ENCODE results near the gene DDX27.
A peak's percentile ranks its signal among the peaks of the same experiment; 100 is the strongest.
"Not testable (repeated sequence)": the region's sequence is repeated elsewhere in the genome, so short reads cannot be mapped to it uniquely, and the experiment has no call there.

DDX27 gene, protein sequence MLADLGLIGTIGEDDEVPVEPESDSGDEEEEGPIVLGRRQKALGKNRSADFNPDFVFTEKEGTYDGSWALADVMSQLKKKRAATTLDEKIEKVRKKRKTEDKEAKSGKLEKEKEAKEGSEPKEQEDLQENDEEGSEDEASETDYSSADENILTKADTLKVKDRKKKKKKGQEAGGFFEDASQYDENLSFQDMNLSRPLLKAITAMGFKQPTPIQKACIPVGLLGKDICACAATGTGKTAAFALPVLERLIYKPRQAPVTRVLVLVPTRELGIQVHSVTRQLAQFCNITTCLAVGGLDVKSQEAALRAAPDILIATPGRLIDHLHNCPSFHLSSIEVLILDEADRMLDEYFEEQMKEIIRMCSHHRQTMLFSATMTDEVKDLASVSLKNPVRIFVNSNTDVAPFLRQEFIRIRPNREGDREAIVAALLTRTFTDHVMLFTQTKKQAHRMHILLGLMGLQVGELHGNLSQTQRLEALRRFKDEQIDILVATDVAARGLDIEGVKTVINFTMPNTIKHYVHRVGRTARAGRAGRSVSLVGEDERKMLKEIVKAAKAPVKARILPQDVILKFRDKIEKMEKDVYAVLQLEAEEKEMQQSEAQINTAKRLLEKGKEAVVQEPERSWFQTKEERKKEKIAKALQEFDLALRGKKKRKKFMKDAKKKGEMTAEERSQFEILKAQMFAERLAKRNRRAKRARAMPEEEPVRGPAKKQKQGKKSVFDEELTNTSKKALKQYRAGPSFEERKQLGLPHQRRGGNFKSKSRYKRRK

DNA sequence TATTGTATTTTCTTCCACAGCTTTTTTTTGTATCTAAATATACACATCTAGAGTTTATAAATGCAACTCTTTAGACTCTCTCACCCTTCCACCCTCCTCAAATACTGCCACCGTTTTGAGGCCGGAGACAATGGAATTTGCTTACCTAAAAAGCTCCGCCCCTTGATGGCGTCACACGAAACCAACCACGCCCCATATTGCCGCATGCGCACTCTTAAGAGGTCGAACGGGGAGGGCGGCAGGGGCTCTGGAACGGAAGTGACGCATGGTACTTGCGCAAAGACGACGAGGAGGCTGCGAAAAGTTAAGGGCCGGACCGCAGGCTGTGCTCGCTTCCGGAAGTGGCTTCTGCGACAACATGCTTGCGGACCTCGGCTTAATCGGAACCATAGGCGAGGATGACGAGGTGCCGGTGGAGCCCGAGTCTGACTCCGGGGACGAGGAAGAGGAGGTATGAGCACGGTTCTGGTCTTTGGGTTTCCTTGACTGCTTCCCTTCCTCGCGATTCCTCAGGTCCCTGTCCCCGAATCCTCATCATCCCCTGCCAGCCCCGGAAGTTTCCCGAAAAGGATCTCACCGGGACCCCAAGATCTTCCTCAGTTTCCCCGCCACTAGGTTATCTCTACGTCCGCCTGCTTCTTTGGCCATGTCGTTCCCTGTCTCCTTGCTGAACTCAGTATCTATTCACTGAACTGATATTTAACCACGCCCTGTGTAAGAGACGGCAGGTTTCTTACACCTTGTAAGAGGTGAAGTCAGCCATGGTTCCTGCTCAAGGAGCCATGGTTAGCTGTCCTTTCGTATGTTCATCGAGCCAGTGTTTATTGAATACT is at the start of gene DDX27:
DDX27 (plus strand) TSS at position 326 of the 833 bp plus-strand sequence; CDS start at position 359, 33 bp downstream.
- DNase-seq: peak; percentile 97

- DNase-seq: no peak
Observed at GRCh38 chr20:49169547-49169946, 49.7 kb upstream of the DDX27 start.

DNA sequence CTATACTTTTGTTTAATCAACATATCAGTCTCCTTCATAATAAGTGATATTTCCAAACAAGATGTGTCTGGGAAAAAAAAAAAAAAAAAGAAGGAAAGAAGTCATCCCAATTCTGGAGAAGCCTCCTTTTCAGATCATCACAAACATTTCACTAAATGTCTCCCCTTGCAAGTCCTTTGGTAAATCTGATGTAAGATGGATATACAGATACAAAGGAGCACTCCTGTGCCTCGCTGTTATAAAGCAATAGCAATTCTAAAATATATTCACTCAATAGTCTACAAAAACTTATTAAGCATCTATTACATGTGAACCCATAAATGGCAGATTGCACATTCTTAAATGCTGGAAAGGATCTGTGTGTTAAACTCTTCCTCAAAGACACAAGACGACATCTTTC is 48.5 kb upstream of the DDX27 start:
- DNase-seq: no peak

- no peak for DNase-seq
Observed at GRCh38 chr20:49171909-49172308, 47.3 kb upstream of the DDX27 start.

- DNase-seq: no peak
Observed at GRCh38 chr20:49172413-49172812, 46.8 kb upstream of the DDX27 start.

DNA sequence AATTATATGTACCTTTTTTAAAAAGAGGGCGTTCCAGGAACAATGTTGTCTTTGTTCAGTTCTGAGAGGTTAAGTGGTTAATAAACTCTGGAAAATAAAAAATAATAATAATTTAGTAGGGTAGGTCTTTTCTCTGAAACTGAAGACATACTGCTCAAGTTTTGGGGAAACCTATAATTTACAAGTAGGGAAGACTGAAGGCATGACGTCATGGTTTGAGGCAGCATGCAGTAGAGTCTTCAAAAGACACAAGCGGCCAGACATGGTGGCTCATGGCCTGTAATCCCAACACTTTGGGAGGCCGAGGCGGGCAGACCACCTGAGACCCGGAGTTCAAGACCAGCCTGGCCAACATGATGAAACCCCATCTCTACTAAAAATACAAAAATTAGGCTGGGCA is 45.0 kb upstream of the DDX27 start:
- no peak for DNase-seq

DNA sequence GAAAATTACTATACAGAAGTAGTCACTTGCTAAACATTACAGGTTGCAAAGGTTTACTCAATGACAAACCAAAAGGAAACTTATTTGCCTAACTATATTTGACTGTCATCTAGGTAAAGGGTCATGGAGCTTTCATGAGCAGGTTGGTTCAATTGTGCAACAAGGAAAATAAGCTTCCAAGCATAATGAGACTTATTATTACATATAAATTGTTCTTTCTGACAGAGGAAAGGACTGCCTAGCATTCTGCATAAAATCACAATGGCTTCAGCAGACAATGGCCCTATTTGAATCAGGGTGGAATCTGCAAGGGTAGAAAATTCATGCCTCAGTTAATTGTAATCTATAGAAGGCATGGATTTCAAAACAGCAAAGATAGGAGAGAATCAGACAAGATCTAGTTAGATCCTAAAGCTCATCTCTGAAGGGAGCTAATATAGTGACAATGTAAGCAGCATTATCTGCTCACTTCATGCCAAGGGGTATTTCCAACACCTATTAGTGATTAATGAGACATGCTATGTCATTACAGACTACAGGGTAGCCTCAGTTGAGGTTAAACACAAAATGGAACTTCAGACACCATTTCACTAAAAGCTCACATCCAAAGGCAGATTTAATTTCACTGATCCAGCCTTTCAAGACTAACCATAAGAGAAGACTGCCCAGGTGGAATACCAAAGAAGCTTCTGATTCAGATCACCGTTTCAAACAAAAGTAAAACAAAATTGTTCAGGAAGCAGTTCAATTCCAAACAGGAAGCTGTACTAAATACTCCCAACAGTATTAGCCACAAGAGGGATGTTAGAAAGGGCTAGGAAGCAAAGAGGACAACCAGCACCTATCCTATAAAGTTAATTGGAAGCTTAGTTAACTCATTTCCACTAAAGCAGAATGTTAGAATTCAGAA is 39.6 kb upstream of the DDX27 start:
- no peak for DNase-seq

GRCh38 chr20:49181265-49181877 is 37.8 kb upstream of the DDX27 start:
- DNase-seq: no peak

DNA sequence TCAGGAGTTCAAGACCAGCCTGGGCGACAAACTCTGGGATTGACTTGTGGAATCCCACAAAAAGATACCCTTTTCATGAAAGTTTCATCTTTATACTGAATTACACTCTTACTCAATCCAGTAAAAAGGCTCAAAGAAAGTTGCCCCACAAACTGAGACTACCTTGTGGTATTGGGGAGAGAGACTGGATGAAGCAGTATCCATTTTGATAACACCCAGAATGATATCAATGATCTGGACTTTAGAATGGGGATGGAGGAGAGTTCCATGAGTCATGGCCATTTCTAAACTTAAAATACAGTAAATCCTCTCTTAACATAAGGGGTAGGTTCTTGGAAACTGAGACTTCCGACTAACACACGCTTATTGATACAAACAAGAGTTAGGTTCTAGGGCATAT is 35.8 kb upstream of the DDX27 start:
- no peak for DNase-seq

- not testable (repeated sequence) for DNase-seq
Observed at GRCh38 chr20:49184084-49184501, 35.1 kb upstream of the DDX27 start.

GRCh38 chr20:49184691-49185070 is 34.5 kb upstream of the DDX27 start:
- no peak for DNase-seq

- DNase-seq: no peak
Observed at GRCh38 chr20:49185071-49185761, 34.0 kb upstream of the DDX27 start.

DNA sequence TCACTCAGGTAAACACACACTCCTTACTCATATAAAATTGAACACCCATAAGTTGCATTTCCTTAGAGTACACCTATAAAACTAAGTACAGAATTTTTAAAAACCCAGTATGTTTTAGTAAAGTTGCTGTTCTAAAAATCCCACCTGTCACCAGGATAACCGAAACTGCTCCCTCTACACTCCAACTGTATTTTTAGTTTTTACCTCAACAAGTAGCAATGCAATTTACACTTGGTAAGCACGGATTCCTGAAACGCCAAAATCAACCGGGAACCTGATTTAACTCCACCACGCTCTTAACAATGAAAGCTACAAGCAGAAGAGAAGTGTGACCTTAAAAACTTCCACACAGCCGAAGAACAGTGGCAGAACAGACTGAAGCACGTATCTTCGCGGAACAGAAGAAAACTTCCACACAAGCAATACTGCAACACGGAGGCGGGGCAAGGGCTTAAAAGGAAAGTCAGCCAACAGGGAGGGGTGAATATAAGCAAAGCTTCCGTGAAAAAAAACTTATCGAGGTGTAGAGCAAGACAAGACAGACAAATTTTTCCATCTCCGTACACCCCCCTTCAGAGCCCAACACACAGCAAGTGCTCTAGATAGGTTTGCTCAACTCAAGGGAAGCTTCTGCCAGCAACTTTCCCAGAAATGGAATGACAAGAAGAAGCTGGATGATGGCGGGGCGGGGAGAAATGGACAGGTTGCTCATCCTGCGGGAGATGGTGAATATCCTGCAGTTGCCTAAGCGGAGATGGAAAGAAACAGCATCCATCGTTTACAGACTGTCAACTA is 32.5 kb upstream of the DDX27 start:
- peak; percentile 75 for DNase-seq

DNA sequence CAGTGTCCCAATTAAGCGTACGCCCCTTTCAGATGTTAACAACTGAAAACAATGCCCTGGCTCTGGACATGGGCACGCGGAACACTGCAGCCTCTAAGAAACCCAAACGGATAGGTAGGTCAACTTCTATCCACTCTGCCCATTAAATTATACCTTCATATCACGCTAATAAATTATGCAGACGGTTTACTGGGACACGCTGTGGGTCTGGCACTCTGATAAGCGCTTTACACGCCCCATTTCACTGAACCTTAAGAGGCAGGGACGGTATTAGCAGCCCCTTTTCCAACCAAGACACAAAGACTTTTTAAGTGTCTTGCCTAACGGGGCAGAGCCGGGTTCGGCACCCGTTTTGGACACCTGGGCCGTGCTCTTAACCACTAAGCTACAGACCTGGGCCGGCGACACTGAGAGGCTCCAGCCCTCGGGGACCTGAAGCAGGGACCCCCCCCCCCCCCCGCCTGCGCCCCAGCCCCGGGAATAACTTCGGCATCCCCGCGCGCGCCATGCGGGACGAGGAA is 31.8 kb upstream of the DDX27 start:
- DNase-seq: peak; percentile 18

DNA sequence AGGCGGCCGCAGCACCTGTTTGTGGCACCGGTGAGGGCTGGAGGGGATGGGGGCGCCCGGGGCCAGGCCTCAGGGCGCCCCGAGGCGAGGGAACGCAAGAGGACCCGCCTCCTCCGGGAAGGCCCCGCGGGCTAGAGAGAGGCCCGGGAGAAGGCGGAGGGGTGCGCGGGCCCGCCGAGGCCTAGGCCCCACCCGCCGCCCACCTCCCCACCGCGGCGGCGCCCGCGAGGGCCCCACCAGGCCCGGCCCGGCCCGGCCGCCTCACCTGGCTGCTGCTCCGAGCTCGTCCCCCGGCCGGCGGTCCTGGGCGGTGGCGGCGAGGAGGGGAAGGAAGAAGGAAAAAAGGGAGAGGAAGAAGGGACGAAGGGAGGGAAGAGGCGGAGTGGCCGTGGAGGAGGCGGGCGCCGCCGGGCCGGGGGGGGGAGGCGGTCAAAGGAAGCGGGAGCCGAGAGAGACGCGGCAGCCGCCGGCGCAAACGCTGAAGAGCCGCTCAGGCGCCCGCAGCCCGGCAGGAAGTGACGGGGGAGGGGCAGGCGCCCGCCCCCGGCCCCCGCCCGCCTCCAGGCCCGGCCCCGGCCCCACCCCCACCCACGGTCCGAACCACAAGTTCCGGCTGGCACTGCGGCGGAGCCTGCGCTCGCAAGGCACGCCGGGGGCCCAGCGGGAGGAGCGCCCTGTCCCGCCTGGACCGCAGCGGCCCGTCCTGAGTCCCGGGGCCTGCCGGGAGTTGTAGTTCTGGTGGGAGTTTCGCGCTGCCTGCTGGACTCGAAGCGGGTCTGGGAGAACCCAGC is 31.2 kb upstream of the DDX27 start, which contains the start of gene STAU1:
STAU1 (minus strand) TSS at position 484 of the 791 bp plus-strand sequence. CDS start 22,133 bp downstream, outside the sequence.
- DNase-seq: peak; percentile 92

- DNase-seq: not testable (repeated sequence)
Observed at GRCh38 chr20:49192944-49193518, 26.2 kb upstream of the DDX27 start.

DNA sequence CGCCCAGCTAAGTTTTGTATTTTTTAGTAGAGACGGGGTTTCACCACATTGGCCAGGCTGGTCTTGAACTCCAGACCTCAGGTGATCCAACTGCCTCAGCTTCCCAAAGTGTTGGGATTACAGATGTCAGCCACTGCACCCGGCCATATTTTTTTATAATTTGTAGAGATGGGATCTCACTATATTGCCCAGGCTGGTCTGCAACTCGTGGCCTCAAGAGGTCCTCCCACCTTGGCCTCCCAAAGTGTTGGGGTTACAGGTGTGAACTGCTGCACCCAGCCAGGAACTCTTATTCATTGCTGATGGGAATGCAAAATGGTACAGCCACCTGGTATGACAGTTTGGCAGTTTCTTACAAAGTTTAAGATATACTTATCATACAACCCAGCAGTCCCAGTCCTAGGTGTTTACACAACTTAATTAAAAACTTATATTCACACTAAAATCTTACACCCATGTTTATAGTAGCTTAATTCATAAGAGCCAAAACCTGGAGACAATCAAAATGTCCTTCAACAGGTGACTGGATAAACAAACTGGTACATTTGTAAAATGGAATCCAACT is 19.4 kb upstream of the DDX27 start:
- no peak for DNase-seq

DNA sequence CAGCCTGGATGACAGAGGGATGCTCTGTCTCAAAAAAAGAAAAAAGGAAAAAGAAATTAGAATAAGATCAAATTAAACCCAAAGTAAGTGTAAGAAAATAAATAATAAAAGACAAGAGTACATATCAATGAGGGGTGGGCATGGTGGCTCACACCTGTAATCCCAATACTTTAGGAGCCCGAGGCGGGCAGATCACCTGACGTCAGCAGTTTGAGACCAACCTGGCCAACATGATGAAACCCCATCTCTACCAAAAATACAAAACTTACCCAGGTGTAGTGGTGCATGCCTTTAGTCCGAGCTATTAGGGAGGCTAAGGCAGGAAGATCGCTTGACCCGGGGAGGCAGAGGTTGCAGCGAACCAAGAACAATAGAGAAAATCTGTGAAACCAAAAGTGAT is 16.2 kb upstream of the DDX27 start:
- DNase-seq: no peak
